Breast epithelium (tissue), 3 donors: Measurements from ENCODE around the gene PTPRG.

Source experiments
- POLR2A ChIP-seq: fragments of 450-650 bp; IDR thresholded peaks from one replicate; pipeline ENCODE4 v1.6.1; 2016; ENCODE audit warnings: antibody characterized with exemption, mild to moderate bottlenecking, moderate library complexity
- TF ChIP-seq, protein P1 (sequence below), 3 donors: fragments of 450-650 bp; IDR thresholded peaks; one replicate each; pipeline ENCODE4 v1.5.1; 2016 to 2017; ENCODE audit warnings: antibody characterized with exemption in 3 of 3, mild to moderate bottlenecking in 3 of 3, moderate library complexity in 3 of 3

DNA sequence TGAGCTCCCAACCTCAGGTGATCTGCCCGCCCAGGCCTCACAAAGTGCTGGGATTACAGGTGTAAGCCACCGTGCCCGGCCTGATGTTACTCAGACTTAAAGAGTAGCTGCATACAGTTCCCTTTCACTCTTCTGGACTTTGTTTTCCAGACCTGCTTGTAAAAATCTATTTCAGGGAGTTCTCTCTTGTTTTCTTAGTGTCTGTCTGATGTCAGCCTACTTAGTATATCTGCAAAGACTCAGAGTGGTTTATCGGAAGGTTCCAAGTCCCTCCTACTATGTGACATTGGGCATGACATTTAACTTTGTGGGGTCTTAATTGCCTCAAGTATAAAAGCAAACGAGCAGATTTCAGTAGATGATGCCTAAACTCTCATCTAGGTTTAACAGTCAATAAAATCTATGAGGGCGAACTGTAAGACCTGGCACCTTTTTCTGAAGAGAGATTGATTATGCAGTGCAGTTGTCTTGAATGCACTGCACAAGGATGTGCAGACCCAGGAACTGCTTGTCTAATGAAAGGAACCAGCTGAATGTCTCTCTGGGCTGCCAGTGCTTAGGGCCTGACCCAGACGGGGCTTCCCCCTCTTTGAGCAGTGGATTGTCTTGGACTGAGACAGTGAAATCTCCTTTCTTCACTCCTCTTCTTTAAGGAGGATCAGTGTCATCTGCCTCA lies 301.4 kb downstream of the PTPRG start:
- TF ChIP-seq POLR2A, result no peak
- TF ChIP-seq, protein P1, sequence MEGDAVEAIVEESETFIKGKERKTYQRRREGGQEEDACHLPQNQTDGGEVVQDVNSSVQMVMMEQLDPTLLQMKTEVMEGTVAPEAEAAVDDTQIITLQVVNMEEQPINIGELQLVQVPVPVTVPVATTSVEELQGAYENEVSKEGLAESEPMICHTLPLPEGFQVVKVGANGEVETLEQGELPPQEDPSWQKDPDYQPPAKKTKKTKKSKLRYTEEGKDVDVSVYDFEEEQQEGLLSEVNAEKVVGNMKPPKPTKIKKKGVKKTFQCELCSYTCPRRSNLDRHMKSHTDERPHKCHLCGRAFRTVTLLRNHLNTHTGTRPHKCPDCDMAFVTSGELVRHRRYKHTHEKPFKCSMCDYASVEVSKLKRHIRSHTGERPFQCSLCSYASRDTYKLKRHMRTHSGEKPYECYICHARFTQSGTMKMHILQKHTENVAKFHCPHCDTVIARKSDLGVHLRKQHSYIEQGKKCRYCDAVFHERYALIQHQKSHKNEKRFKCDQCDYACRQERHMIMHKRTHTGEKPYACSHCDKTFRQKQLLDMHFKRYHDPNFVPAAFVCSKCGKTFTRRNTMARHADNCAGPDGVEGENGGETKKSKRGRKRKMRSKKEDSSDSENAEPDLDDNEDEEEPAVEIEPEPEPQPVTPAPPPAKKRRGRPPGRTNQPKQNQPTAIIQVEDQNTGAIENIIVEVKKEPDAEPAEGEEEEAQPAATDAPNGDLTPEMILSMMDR (IDR thresholded peaks at IDR 0.05), result no peak
